ENCODE measurements around the gene SLC6A8.

DNA sequence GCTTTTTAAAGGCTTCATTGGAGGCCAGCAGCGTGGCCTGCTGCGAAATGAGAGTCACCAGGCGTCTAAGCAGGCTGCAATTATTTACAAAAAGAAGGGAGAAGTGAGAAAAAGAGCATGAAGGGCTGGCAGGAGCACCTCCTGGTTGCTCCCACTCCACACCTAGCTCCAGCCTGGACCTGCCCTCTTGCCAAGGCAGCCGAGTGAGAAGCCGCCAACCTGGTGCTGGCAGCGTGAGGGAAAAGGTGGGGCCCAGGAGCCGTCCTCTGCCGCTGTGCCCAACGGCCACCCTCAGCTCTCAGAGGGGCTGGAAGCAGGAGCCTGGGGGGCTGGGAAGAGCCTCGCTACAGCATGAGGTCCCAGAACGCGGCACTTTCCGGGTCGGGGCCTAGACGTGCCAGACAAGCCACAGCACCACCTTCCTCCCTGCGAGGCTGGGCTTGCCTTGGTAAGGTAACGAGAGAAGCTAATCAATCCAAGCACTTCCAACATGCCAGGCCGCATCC lies 16.3 kb downstream of the SLC6A8 start:
- no peak for TF ChIP-seq EZH2phosphoT487 (IDR thresholded peaks at IDR 0.05; ENCODE audit: low read depth)
- no peak for TF ChIP-seq CTCF (IDR thresholded peaks at IDR 0.05; ENCODE audit: low read depth, low read length)

Measured in OCI-LY3 (cell line).